NCI-H446 treated with DMSO at 0.1 percent for 48 hours (cell line): ENCODE results near the gene CXCL12.

Source experiments
- DNase-seq: peaks from one replicate; lab custom pipeline; 2025; lab: John Stamatoyannopoulos, UW

Gene CXCL12

GRCh38 chr10:44384601-44385025 lies 284 bp downstream of the CXCL12 start:
- no peak for DNase-seq

DNA sequence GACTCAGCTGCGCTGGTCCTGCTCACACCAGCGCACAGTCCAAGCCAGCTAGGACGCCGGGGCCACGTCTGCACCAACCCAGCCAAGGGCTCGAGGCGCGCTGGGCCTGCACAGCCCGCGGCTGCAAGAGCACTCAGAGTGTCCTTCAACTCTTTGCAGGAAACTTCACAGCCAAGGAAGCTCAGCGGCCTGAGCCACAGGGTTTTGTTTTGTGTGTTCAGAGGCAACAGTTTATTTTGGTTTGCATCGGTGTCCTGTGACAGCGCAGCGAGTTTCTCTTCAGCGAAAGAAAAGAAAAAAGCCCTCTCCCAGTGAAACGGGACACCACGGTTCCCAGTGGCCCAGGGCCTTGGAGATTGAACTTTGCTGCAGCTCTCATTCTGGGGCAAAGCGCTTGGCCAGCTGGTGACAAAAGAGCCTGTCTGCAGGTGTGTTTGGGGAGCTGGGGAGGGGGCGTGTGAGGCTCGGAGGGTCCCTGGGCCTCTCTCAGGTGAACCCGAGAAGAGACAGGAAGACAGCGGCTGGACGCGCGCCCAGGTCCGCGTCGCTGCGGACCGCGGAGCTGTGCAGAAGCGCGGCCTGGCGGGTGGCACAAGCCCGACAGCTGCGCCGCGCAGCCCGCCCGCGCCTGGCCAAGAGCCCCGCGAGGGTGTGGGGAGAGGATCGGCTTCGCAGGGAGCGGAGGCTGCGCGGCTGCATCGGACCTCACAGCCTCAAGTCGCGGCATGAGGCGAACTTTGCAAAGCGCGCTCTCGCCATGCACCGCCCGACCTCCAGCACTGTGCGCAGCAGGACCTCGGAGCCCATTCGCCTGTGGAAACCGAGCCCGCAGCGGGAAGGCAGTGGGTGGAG lies 922 bp downstream of the CXCL12 start:
- no peak for DNase-seq

DNA sequence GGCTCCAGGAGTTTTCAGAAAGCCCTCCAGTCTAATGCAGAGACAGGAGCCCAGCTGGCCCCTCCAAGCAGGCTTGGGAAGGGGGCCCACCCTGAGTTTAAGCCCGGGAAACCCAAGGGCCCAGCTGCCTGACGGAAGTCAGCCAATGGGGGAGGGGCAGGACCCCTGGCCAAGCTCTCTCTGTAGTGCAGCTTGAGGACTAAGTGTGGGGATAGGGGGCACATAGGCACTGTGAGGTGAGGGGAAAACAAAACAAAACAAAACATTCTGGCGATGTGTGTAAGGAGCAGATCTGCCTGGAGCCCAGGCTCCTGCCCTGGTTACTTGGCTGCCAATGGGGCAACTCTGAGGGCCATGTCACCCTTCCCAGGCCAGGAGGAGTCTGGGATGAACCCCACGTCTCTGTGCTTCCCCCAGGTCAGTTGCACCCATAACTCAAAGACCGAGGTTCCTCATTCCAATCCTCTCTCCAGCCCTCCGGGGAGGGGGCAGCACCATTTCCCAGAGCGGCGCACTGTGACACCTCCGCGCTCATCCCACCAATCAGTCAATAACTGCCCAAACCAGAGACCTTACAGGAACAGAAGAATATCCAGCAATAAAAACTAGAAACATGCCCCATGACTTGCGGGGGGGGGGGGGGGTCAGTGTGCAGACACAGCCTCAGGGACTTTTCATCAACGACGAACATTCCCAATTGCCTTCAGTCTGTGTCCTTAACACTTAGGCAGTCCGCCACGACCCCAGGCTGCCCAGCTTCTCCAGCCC lies 1.7 kb downstream of the CXCL12 start:
- no peak for DNase-seq

DNA sequence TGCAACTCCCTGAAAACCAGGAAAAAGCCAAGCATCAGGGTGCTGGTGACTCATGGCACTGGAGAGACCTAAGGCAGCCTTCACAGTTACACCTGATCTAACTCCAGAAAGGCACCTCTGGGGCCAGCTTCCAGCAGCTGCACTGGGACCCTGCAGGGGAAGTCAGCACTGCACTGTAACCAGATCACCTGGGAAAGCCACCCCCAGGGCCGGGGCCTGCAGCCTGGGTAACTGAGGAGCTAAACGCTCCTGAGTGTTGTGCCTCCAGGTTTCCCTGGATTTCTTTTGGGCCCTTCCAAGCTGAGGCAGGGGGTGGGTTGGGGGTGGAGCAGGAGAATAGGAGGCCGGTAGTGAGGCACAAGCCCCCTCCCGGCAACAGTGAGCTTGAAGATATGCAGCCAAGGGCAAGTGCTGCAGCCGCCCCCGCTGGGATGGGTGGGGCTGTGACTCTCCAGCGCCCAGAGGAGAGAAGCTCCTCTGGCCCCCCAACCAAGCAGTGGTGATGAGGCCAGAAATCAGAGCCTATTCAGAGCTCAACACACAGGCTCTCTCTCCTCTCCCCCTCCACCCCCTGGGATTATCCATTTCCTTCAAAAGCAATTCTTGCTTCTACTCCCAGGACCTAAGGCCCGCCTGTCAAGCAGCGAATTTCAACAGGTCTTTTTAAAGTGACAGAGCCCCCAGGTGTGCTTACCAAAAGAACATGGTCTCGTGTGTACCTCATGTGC lies 2.6 kb downstream of the CXCL12 start:
- DNase-seq = no peak

- DNase-seq = no peak
These were observed 3.9 kb downstream of the CXCL12 start for GRCh38 chr10:44380829-44381600.

DNA sequence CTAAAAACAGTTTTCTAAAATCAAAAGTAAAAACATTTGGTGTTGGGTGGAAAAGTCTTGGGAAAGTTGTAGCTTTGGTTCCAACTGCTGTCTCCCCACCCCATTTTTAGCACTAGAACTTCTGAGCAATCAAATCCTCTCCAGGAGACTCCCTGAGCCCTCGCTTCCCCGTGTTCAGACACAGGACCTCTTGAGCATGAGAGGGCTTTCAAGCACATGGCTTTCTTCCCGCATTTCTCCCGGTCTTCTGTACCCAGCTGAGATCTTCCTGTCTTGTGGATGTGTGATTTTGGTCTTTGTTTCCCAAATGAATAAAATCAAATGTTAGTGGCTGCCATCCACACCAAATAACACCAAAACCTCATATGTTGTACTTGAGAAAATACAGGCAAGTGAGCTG lies 5.0 kb downstream of the CXCL12 start:
- DNase-seq = no peak

- no peak for DNase-seq
These were observed 6.3 kb downstream of the CXCL12 start for GRCh38 chr10:44378626-44379025.

DNA sequence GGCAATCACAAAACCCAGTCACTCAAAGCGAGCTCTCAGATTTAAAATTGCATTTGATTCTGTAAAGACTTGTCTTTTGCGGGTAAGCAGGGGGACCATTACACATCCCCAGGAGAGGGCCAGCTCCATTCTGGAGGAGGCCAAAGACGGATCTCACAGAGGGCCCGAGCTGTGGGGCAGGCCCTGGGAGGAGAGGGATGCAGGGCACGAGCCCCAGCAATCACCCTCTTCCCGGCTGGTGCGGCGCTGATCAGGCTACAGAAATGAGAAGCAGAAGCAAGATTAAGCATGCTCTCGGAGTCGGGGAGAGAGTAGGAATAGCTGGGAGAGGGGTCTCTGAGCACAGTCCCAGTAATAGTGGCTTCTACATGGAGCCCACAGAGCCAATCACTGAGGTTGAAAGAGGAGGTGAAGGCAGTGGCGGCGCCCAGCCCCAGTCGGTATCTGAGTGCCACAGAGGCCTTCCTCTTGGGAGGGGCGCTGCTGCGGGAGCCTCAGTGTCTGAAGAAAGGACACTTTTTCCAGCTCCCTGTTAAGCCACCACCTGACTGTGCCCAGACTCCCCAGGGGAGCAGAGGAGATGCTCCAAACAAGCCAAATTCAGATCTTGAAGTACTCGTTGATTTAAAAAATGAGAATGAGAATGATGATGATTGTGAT lies 7.1 kb downstream of the CXCL12 start:
- no peak for DNase-seq

DNA sequence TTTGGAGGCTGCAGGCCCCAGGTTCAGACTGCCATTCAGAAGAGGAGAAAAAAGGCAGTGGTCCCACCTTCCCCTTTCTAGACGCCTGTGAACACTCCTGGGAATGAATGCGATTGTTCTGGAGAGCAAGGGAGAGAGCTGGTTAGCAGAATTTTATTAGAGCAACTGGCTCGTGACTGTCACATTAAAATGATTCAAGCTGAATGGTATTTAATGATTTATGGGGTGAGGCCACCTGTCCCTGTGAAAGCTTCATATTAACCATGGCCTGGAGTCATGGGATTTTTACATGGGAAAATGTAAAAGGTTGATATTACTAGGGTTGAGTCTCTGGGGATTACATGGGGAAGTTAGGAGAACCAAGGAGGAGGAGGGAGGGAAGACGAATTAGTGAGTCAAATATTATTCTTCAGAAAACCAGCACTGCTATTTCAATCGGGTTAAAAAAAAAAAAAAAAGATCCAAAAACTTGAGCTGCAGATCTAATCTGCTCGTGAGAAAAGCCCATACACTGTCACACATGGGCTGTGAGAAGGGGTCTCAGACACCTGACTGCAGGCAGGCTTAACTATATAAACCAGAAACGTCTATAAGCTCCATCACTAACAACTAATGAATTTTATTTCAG lies 8.3 kb downstream of the CXCL12 start:
- no peak for DNase-seq

DNA sequence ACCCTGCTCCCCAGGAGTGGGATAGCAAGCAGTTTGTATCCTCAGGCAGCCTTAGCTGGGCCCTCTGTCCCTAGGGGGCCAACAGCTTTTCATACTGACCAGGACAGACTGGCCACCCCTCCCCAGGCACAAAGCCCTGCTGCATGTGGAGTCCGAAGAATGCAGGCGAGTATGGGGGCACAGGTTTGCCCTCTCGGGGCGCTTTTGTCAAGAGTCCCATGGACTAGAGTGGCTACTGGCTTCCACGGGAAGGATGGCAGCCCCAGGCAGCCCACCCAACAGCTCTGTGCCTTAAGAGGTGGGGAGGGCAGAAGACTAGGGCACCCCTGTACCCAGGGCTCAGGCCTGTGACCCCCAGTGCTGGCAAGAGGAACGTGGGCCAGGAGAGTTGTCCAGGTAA lies 10.7 kb downstream of the CXCL12 start:
- DNase-seq = no peak

- no peak for DNase-seq
These were observed 11.4 kb downstream of the CXCL12 start for GRCh38 chr10:44373341-44373995.

DNA sequence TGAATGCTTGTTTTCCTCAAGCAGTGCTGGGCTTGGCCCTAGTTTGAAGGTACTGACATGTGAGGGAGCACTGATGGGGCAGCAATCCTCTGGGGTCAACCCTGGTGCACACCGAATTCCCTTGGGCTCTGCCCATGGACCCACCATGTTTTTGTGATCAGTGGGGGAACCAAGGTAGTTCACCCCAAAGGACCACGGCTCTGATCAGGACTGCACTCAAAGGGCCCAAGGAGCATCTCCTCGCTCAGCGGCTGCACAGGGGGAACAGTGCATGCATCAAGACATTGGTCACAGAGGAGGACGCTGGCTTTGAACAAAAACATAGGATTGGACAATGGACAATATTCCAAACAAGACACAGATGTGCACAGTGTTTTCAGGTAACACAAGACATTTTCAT lies 12.7 kb downstream of the CXCL12 start:
- no peak for DNase-seq

DNA sequence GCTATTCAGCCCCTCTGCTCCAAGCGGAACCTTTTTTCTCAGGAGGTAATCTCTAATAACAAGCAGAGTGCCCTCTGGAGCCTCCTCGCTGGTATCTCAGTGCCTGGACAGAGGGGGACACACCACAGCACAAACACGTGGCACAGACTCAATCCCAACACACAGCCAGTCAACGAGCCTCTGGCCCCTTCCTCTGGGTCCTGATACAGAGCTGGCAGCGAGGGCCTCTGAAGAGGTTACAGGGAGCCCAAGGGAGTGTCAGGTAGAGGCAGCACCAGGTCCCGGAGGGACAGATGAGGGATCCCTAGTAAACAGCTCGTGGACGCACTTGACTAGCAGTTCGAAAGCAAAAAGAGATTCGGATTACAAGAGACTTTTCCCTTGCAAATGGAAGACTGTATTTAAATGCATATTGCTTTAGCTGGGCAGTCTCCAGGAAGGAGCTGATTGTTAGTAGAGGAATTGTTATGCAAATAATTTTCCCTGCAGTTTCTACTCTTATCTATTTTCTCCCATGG lies 14.1 kb downstream of the CXCL12 start:
- DNase-seq = no peak

DNA sequence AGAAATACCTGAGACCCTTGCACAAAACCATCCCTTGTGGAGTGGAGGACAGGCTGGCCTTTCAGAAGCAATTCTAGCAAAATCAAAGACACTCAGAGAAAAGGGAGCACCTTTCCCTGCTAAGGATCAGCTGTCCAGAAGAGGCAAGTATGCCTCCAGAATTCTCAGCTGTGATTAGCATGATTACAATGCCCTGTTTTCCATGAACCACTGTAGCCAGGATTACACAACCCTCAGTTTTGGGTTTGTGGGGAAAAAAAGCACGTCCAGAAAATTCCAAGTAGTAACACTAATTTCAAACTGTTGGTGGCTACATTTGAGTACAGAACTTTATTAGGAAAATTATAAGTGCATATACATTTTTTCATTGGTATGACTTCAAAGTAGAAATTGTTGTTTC lies 15.0 kb downstream of the CXCL12 start:
- no peak for DNase-seq

- no peak for DNase-seq
These were observed 15.6 kb downstream of the CXCL12 start for GRCh38 chr10:44369296-44369695.

- DNase-seq = no peak
These were observed 16.3 kb downstream of the CXCL12 start for GRCh38 chr10:44368637-44369036.

DNA sequence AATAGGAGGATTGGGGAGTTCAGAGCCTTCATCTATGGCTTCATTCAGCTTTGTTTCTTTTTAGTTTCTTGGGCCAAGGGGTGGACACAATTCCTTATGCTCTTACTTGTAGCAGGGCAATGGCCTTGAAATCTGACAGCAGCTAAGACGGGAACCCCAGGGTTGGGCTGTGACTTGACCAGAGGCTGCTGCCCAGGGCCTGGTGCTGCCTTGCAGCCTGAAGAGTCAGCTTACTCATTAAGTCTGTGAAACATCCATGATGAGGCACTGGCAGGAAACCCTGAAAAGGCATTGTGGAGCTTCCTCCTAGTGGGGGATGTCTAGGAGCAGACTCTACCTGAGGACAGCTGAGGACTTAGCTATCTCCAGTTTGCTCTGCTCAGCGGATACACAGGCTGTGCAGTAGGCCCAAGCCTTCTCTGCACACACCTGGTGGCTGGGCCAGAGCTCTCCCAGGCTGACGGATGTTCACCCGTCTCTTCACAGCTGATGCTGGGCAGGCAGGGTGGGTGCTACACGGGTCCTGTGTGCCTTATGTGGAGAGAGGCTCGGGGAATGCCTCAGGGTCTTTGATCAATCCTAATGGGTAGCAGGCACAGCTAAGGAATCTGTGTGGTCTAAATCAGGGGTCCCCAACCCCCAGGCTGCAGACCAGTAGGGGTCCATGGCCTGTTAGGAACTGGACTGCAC lies 17.8 kb downstream of the CXCL12 start:
- no peak for DNase-seq

GRCh38 chr10:44364566-44364965 lies 20.3 kb downstream of the CXCL12 start:
- DNase-seq = no peak

- no peak for DNase-seq
These were observed 21.2 kb downstream of the CXCL12 start for GRCh38 chr10:44363716-44364115.
